T-cell (primary cell): ENCODE results near the gene NR5A2. TPM values are rescaled to one million over a fixed set of nuclear protein-coding genes. Genes with fewer than 3 reads are reported as not detected.
"Not testable (repeated sequence)": the region's sequence is repeated elsewhere in the genome, so short reads cannot be mapped to it uniquely, and the experiment has no call there.

Source experiments
- ATAC-seq, 4 experiments: fragments of 200-7000 bp in 3 of 4; fragments of 150-1000 bp in 1 of 4; cut with Tn5 transposase; replicated peaks in 1 of 4; 1 replicate in 3 of 4; 2 replicates in 1 of 4; pipeline ENCODE4 v1.10.0; 2021; ENCODE audit warnings: moderate library complexity in 3 of 4, mild to moderate bottlenecking in 2 of 4, moderate number of reproducible peaks in 1 of 4
- CTCF ChIA-PET, 2 donors: fragments of 300-600 bp; sonication (Branson Sonifier 250); formaldehyde crosslinking; loops; one replicate each; lab custom pipeline; 2022; ENCODE audit warnings: antibody characterized with exemption in 2 of 2; lab: Charles Lee
- POLR2A ChIA-PET, 2 donors: fragments of 300-600 bp; sonication (Branson Sonifier 250); formaldehyde crosslinking; loops; one replicate each; lab custom pipeline; 2022; ENCODE audit warnings: antibody characterized with exemption in 2 of 2; lab: Charles Lee
- DNase-seq, 35 experiments: peaks; one replicate each; pipeline versions ENCODE4 v3.0.0 to v3.0.0-alpha.2; 2013 to 2023
- H3K27ac ChIP-seq: one replicate; pipeline ENCODE4 v1.5.1; 2013; ENCODE audit warnings: low read length
- H3K27me3 ChIP-seq, 2 experiments: replicated peaks in 1 of 2; 1 replicate in 1 of 2; 2 replicates in 1 of 2; pipeline versions ENCODE4 v1.6.1 to v1.7.0; 2013; ENCODE audit warnings: low read length in 1 of 2, mixed read lengths in 1 of 2; ENCODE audit not compliant: control insufficient read depth in 2 of 2, insufficient read depth in 2 of 2; ENCODE audit errors: extremely low read depth in 1 of 2
- H3K36me3 ChIP-seq, 2 donors: 1 replicate in 1 of 2; 2 replicates in 1 of 2; pipeline versions ENCODE4 v1.6.1 to v1.7.0; 2013; ENCODE audit warnings: low read length in 1 of 2; ENCODE audit not compliant: control insufficient read depth in 2 of 2, insufficient read depth in 1 of 2; ENCODE audit errors: extremely low read depth in 1 of 2
- H3K4me1 ChIP-seq, 2 experiments: 1 replicate in 1 of 2; 2 replicates in 1 of 2; pipeline versions ENCODE4 v1.6.1 to v1.7.0; 2013; ENCODE audit warnings: low read length in 2 of 2, mixed read lengths in 1 of 2; ENCODE audit not compliant: insufficient read depth in 2 of 2, control insufficient read depth in 1 of 2; ENCODE audit errors: extremely low read depth in 1 of 2
- H3K4me3 ChIP-seq, 2 donors: 1 replicate in 1 of 2; 2 replicates in 1 of 2; pipeline versions ENCODE4 v1.5.1 to v1.7.0; 2013; ENCODE audit warnings: mild to moderate bottlenecking in 2 of 2, low read length in 1 of 2, moderate library complexity in 1 of 2; ENCODE audit not compliant: control insufficient read depth in 1 of 2; ENCODE audit errors: extremely low read depth in 1 of 2
- H3K9me3 ChIP-seq: 2 replicates; pipeline ENCODE4 v1.7.0; 2013
- H3K27ac Mint-ChIP-seq, 2 donors: one replicate each; pipeline ENCODE4 v1.8.0; 2020 to 2021; ENCODE audit warnings: mild to moderate bottlenecking in 2 of 2, mixed read lengths in 2 of 2
- H3K27me3 Mint-ChIP-seq, 2 donors: one replicate each; pipeline ENCODE4 v1.8.0; 2021 to 2022; ENCODE audit warnings: mixed read lengths in 2 of 2
- H3K36me3 Mint-ChIP-seq: one replicate; pipeline ENCODE4 v1.8.0; 2021; ENCODE audit warnings: mixed read lengths
- H3K4me1 Mint-ChIP-seq, 3 donors: one replicate each; pipeline ENCODE4 v1.8.0; 2020 to 2022; ENCODE audit warnings: mixed read lengths in 3 of 3, mild to moderate bottlenecking in 1 of 3
- H3K4me3 Mint-ChIP-seq, 3 donors: one replicate each; pipeline ENCODE4 v1.8.0; 2020 to 2022; ENCODE audit warnings: mild to moderate bottlenecking in 3 of 3, mixed read lengths in 3 of 3, moderate library complexity in 3 of 3
- H3K9me3 Mint-ChIP-seq, 3 donors: one replicate each; pipeline ENCODE4 v1.8.0; 2020 to 2022; ENCODE audit warnings: mixed read lengths in 3 of 3
- WGBS: methylation state at CpG from one replicate; pipeline ENCODE4 v1.1.5; 2013; ENCODE audit warnings: missing lambda C conversion rate; ENCODE audit not compliant: insufficient coverage; 5-methylcytosine and 5-hydroxymethylcytosine counted together
- total RNA-seq, 35 experiments: library from RNA in 6 of 35; stranded (reverse) in 6 of 35; fragments of 120-200 nt in 1 of 35; gene quantifications; one replicate each; pipeline versions ENCODE4 v1.2.1 to v1.2.4 and lab custom pipeline; 2013 to 2026

NR5A2 gene
- total RNA-seq, 5 donors from 2014 or later (not counting 1 experiment from before 2014, with no cell fraction given) = 0.15 to 0.19 TPM; not detected in 3

- H3K36me3 ChIP-seq, CTCF ChIA-PET, H3K4me3 Mint-ChIP-seq, H3K4me3 ChIP-seq, H3K9me3 Mint-ChIP-seq, H3K27me3 ChIP-seq, DNase-seq, ATAC-seq, H3K27ac Mint-ChIP-seq, H3K27ac ChIP-seq, POLR2A ChIA-PET, H3K36me3 Mint-ChIP-seq, H3K4me1 ChIP-seq, H3K9me3 ChIP-seq: not testable (repeated sequence)
- Mint-ChIP-seq H3K27me3 (peaks cover 4 to 18% of the 10 kb centered on the region in 2 donors), H3K4me1 (peaks cover 4 to 22% (median 19%) of the 10 kb centered on the region in 3 donors)
- no CpG with 5 or more reads among the region's 2 CpGs for WGBS
These were observed 159.8 kb downstream of the NR5A2 start for GRCh38 chr1:200187332-200187731.

GRCh38 chr1:200191993-200192392 is 164.5 kb downstream of the NR5A2 start:
- ATAC-seq (no peak), DNase-seq (no peak)
- H3K9me3 Mint-ChIP-seq = no peaks in the 10 kb centered on the region
- ChIA-PET CTCF (interaction anchor here in 1 of 2 donors (0.5 kb wide), 1 partner anchor 159 kb away, joined by 4 read pairs; no protein-coding TSS in a partner anchor), POLR2A (interaction anchor here (0.6 to 0.7 kb wide), 2 partner anchors 136 to 244 kb away, joined by 3 to 5 read pairs; no protein-coding TSS in a partner anchor)
- no peaks in the 10 kb centered on the region for H3K27me3 ChIP-seq
- no peaks in the 10 kb centered on the region for H3K9me3 ChIP-seq
- H3K4me1 Mint-ChIP-seq = no peaks in the 10 kb centered on the region
- no peaks in the 10 kb centered on the region for H3K36me3 ChIP-seq
- no peak overlapping the region for H3K4me3 Mint-ChIP-seq
- WGBS = no CpG with 5 or more reads among the region's 3 CpGs
- no peaks in the 10 kb centered on the region for H3K27me3 Mint-ChIP-seq
- no peak overlapping the region for H3K27ac ChIP-seq
- no peaks in the 10 kb centered on the region for H3K36me3 Mint-ChIP-seq
- H3K27ac Mint-ChIP-seq = no peak overlapping the region
- H3K4me3 ChIP-seq = no peak overlapping the region
- no peaks in the 10 kb centered on the region for H3K4me1 ChIP-seq

GRCh38 chr1:200194477-200194876 is 167.0 kb downstream of the NR5A2 start:
- H3K9me3 ChIP-seq = no peaks in the 10 kb centered on the region
- no CpG with 5 or more reads among the region's 8 CpGs for WGBS
- no peaks in the 10 kb centered on the region for H3K9me3 Mint-ChIP-seq
- no peaks in the 10 kb centered on the region for H3K4me1 Mint-ChIP-seq
- ChIA-PET CTCF (no interaction called here), POLR2A (no interaction called here)
- peaks cover 0 to 5% of the 10 kb centered on the region in 2 donors for H3K27me3 Mint-ChIP-seq
- no peaks in the 10 kb centered on the region for H3K4me1 ChIP-seq
- ATAC-seq (no peak), DNase-seq (no peak)
- H3K27me3 ChIP-seq = no peaks in the 10 kb centered on the region
- H3K27ac Mint-ChIP-seq = no peak overlapping the region
- H3K4me3 Mint-ChIP-seq = no peak overlapping the region
- no peaks in the 10 kb centered on the region for H3K36me3 ChIP-seq
- H3K27ac ChIP-seq = no peak overlapping the region
- H3K4me3 ChIP-seq = no peak overlapping the region
- H3K36me3 Mint-ChIP-seq = no peaks in the 10 kb centered on the region

GRCh38 chr1:200198236-200198635 is 170.7 kb downstream of the NR5A2 start:
- peaks cover 0 to 8% (median 0%) of the 10 kb centered on the region in 3 donors for H3K9me3 Mint-ChIP-seq
- DNase-seq (no peak), ATAC-seq (no peak)
- H3K4me1 Mint-ChIP-seq = no peaks in the 10 kb centered on the region
- Histone ChIP-seq H3K27ac (no peak overlapping the region), H3K27me3 (peaks cover 0 to 2% of the 10 kb centered on the region in 2 experiments), H3K4me3 (no peak overlapping the region), H3K4me1 (no peaks in the 10 kb centered on the region), H3K36me3 (no peaks in the 10 kb centered on the region), H3K9me3 (no peaks in the 10 kb centered on the region)
- peaks cover 0 to 11% of the 10 kb centered on the region in 2 donors for H3K27me3 Mint-ChIP-seq
- WGBS = 46% methylated on average over 2 of the region's 3 CpGs
- no peak overlapping the region for H3K27ac Mint-ChIP-seq
- ChIA-PET POLR2A (no interaction called here), CTCF (no interaction called here)
- no peaks in the 10 kb centered on the region for H3K36me3 Mint-ChIP-seq
- no peak overlapping the region for H3K4me3 Mint-ChIP-seq

GRCh38 chr1:200205216-200205995 is 177.9 kb downstream of the NR5A2 start:
- CTCF ChIA-PET = no interaction called here
- no peak for ATAC-seq
- POLR2A ChIA-PET = no interaction called here

GRCh38 chr1:200206340-200206739 is 178.8 kb downstream of the NR5A2 start:
- Mint-ChIP-seq H3K9me3 (peaks cover 0 to 8% (median 0%) of the 10 kb centered on the region in 3 donors), H3K27ac (no peak overlapping the region), H3K4me1 (peaks cover 0 to 7% (median 0%) of the 10 kb centered on the region in 3 donors), H3K36me3 (no peaks in the 10 kb centered on the region), H3K27me3 (peaks cover 0 to 6% of the 10 kb centered on the region in 2 donors), H3K4me3 (no peak overlapping the region)
- Histone ChIP-seq H3K27ac (no peak overlapping the region), H3K27me3 (no peaks in the 10 kb centered on the region), H3K4me1 (no peaks in the 10 kb centered on the region), H3K4me3 (no peak overlapping the region), H3K9me3 (no peaks in the 10 kb centered on the region), H3K36me3 (no peaks in the 10 kb centered on the region)
- ChIA-PET CTCF (no interaction called here), POLR2A (no interaction called here)
- ATAC-seq = no peak
- 89% methylated on average over 3 of the region's 3 CpGs for WGBS
- no peak for DNase-seq

More at GRCh38 chr1:200205216-200205995, 177.9 kb downstream of the NR5A2 start:
- Histone ChIP-seq H3K27ac (no peak overlapping the region), H3K36me3 (no peaks in the 10 kb centered on the region), H3K4me1 (no peaks in the 10 kb centered on the region), H3K27me3 (peaks cover 0 to 2% of the 10 kb centered on the region in 2 experiments), H3K9me3 (no peaks in the 10 kb centered on the region), H3K4me3 (no peak overlapping the region)
- WGBS = 83% methylated on average over 2 of the region's 5 CpGs
- Mint-ChIP-seq H3K36me3 (no peaks in the 10 kb centered on the region), H3K27ac (no peak overlapping the region), H3K9me3 (peaks cover 0 to 8% (median 0%) of the 10 kb centered on the region in 3 donors), H3K27me3 (peaks cover 0 to 6% of the 10 kb centered on the region in 2 donors), H3K4me1 (peaks cover 0 to 7% (median 0%) of the 10 kb centered on the region in 3 donors), H3K4me3 (no peak overlapping the region)
- DNase-seq = no peak
